ENCODE measurements around the gene ZNF580. TPM values are rescaled to one million over a fixed set of nuclear protein-coding genes. Genes with fewer than 3 reads are reported as not detected.

ZNF580 gene
- total and polyA plus RNA-seq, 10 of the 15 experiments (the other 5 are each of a cell fraction or from before 2014, with no cell fraction given): 2.3 to 31.8 (median 10.0) TPM

GRCh38 chr19:55692681-55693081, 51.9 kb downstream of the ZNF580 start:
- DNase-seq (ENCODE audit: low read depth, low spot score) (no peak), FAIRE-seq (no peak), ATAC-seq (no peak)
- no peak overlapping the region for H3K9ac ChIP-seq (ENCODE audit: control insufficient read depth, insufficient read depth, low read length)
- H2AFZ ChIP-seq (ENCODE audit: control insufficient read depth, low read depth, low read length): no peak overlapping the region
- no TSS peak for BruUV-seq (replicated peaks)
- peaks cover 3% of the 10 kb centered on the region; the same call in 1 of the 2 replicates for H4K20me1 ChIP-seq (ENCODE audit: control insufficient read depth, insufficient read depth)
- no peaks in the 10 kb centered on the region for H3K4me1 ChIP-seq (ENCODE audit: control insufficient read depth, insufficient read depth, low read length)
- in situ Hi-C loops (cut with MboI): no loop called here
- no peaks in the 10 kb centered on the region; the same call in 1 of the 2 replicates for H3K79me2 ChIP-seq (ENCODE audit: control insufficient read depth, insufficient read depth, low read length)
- SMC1A ChIA-PET (ENCODE audit: uncharacterized antibody, unreplicated experiment): no interaction called here
- no peak overlapping the region for H3K27ac ChIP-seq (ENCODE audit: control insufficient read depth, insufficient read depth)
- H3K27me3 ChIP-seq (replicated peaks in 1 of 2; ENCODE audit: control insufficient read depth in 2 of 2, insufficient read depth in 2 of 2, low read length in 1 of 2): no peaks in the 10 kb centered on the region
- H3K4me3 ChIP-seq: no peak overlapping the region
- H3K4me2 ChIP-seq (ENCODE audit: control insufficient read depth, insufficient read depth): no peak overlapping the region
- RAD21 ChIA-PET (ENCODE audit: unreplicated experiment): no interaction called here
- H3K9me3 ChIP-seq (replicated peaks; ENCODE audit: control insufficient read depth, insufficient read depth, low read length): no peaks in the 10 kb centered on the region
- no peak for TF ChIP-seq KLF5 (IDR thresholded peaks at IDR 0.05; ENCODE audit: partially characterized antibody)
- no peak for TF ChIP-seq PAX8 (IDR thresholded peaks at IDR 0.05)
- no peak for TF ChIP-seq FOS (IDR thresholded peaks at IDR 0.05; ENCODE audit: borderline replicate concordance, extremely low read depth, insufficient read length)
- no peak for TF ChIP-seq STAT1 (conservative IDR thresholded peaks at IDR 0.05)
- TF ChIP-seq ETV6 (conservative IDR thresholded peaks at IDR 0.05 in 1 of 2, IDR thresholded peaks at IDR 0.05 in 1 of 2; ENCODE audit: borderline replicate concordance in 1 of 2, low read depth in 1 of 2): no peak
- no peak for TF ChIP-seq HCFC1 (IDR thresholded peaks at IDR 0.05; ENCODE audit: low read length)
- TF ChIP-seq SP1 (IDR thresholded peaks at IDR 0.05; ENCODE audit: low read depth, low read length): no peak
- TF ChIP-seq SMC3 (IDR thresholded peaks at IDR 0.05; ENCODE audit: borderline replicate concordance, low read length): no peak
- no peak for TF ChIP-seq ESRRA (IDR thresholded peaks at IDR 0.05; ENCODE audit: low read length)
- no peak for TF ChIP-seq EZH2 (IDR thresholded peaks at IDR 0.05; ENCODE audit: borderline replicate concordance, control insufficient read depth, low read depth, low read length)
- TF ChIP-seq ATF7 (IDR thresholded peaks at IDR 0.05; ENCODE audit: low read depth): no peak
- no peak for TF ChIP-seq BCL3 (IDR thresholded peaks at IDR 0.05; ENCODE audit: borderline replicate concordance, insufficient read depth, low read depth, low read length, poor library complexity, severe bottlenecking)
- no peak for TF ChIP-seq ZBTB11 (CRISPR knock-in tag; IDR thresholded peaks at IDR 0.05)
- no peak for TF ChIP-seq CUX1 (IDR thresholded peaks at IDR 0.05; ENCODE audit: insufficient replicate concordance, low read depth, low read length)
- 92% methylated on average over 14 of the region's 19 CpGs for WGBS (ENCODE audit: insufficient coverage, insufficient replicate concordance, low lambda C conversion rate, missing lambda C conversion rate)
- CTCF ChIA-PET: no interaction called here
- intact Hi-C loops (cut with micrococcal nuclease; ENCODE audit: unreplicated experiment): no loop called here
- H3K36me3 ChIP-seq (ENCODE audit: control insufficient read depth in 2 of 2, insufficient read depth in 2 of 2, low read length in 1 of 2): peaks cover 9 to 43% of the 10 kb centered on the region in 2 experiments; a peak in 3 of 4 replicates
- POLR2A ChIA-PET: no interaction called here
